KBM-7 (cell line): ENCODE data around the gene GPC5.
"Not testable (repeated sequence)": the region's sequence is repeated elsewhere in the genome, so short reads cannot be mapped to it uniquely, and the experiment has no call there.

Source experiments
- DNase-seq: peaks from one replicate; pipeline ENCODE4 v3.0.0-alpha.2; 2015
- in situ Hi-C: fragments of 300-500 bp; cut with MboI; formaldehyde crosslinking; loops from 2 replicates; pipeline ENCODE4 v1.14.3; 2020; ENCODE audit warnings: low sequenced_read_pairs, low pct_unique_long_range_greater_than_20kb, mixed read lengths

The GPC5 gene

DNA sequence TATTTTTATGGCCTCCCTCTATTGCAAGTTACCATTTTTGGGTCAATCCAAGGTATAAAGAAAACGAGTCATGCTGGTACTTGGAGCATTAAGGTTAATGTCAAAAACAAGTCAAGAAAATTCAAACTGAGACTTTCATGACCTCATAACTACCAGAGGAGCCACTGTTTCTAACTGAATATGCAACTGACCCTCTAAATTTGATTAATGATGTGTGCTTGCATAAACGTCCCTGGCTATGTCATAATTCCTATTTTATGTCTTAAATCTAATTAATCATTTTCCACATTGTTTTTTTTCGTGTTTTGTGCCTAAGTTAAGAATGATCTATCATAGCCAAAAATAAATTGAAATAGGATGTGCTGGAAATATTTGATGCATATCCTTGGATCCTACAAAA lies 1431.5 kb downstream of the GPC5 start:
- in situ Hi-C loops: no loop called here
- no peak for DNase-seq

DNA sequence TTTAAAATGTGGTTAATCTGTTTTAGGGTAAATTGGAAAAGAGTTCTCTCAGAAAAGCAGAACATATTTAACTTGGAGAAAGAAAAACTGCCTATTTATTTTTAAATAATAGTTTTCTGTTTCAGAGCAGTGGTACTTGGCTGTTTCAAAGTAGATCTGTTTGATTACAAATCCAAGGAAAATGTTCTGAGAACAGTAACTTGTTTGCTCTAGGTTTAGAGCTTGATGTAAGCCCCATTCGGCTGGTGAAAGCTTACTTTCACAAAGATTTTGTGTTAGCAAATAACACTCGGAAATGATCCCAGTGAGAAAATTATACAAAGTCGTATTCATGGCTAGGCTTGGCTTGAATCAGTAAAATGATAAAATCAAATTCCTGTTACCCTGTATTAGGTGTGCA lies 1432.4 kb downstream of the GPC5 start:
- in situ Hi-C loops: no loop called here
- DNase-seq: no peak

DNA sequence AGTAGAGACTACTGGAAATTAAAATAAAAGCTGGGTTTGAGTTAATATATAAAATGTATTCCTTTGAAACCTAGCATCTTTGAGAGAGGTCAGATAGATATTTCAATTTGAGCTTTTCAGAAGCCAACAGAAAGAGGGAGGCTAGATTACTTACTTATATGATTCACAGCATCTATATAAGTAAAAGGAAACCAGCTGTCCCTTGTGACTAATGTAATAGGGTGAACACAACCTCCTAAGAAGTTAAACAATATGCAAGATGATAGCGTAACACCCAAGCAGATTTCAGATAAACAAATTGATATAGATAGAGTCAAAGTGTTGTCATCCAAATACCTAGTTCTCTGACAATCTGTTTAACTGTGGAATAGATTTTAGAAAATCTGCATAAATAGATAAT lies 1434.7 kb downstream of the GPC5 start:
- in situ Hi-C loops: no loop called here
- DNase-seq: no peak

DNA sequence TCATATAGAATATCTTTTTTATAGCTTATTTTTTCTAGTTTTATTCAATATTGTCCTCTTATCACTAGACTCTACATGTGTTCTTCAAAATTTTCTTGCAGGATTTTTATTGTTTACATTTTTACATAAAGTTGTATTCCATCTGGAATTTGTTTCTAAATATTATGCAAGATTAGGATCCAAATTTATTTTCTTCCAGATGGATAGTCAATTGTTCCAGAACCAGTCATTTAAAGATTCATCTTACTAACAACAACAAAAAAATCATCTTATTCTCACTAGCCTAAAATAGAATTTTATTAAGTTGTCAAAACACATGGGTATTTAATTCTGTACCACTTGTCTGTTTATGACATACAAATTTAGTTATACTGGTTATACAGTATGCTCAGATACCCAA lies 1437.8 kb downstream of the GPC5 start:
- no peak for DNase-seq
- in situ Hi-C loops: no loop called here

DNA sequence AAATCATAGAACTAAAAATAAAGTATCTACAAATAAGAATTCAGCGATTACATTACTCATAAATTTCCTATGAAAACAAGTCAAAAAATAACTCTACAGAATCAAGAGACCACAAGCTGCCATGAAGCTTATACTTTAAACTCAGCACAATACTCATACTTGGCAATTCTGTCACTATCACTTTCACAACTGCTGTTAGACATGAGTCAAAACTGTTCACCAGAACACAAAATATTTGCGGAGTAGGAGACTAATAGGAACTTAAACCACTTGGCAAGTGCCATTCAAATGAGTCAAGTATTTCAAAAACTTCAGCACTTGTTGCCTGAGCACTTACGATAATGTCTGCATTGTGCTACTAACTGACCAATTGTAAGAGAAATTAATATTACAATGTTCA lies 1440.4 kb downstream of the GPC5 start:
- DNase-seq: no peak
- in situ Hi-C loops: no loop called here

DNA sequence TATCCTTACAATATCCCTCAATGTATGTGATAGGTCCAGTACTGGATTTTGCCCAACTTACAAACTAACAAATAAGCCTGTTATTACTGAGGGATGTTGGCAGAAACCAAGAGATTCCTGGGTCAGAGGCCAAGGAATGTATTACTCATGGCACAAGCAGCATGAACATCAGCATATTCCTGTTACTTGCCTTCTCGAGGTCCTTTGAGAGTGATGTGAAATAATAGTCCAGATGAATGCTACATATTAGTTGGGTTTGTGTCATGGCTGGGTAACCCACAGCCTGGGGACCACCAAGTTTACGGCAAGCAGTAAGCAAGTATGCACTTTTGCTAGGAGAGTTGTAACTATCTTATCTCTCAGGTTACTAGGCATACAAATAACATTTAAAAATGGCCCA lies 1443.7 kb downstream of the GPC5 start:
- no peak for DNase-seq
- in situ Hi-C loops: no loop called here

DNA sequence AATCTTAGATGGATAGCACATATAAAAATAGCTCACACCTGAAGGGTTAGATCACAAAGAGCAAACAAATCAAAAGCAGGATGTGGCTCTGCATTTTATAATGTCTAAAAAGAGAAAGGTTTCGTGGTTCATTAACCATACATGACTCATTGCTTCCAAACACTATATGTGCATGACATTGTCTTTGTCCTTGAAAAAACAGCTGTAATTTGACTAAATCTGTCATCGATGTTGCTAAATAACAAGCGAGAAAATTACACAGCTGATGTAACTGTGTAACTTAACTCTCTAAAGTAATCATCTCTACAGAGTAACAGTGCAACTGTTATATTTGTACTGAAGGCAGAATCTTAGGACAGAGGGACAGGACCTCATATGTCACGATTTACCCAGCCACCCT lies 1445.1 kb downstream of the GPC5 start:
- in situ Hi-C loops: no loop called here
- peak; percentile 11 for DNase-seq

DNA sequence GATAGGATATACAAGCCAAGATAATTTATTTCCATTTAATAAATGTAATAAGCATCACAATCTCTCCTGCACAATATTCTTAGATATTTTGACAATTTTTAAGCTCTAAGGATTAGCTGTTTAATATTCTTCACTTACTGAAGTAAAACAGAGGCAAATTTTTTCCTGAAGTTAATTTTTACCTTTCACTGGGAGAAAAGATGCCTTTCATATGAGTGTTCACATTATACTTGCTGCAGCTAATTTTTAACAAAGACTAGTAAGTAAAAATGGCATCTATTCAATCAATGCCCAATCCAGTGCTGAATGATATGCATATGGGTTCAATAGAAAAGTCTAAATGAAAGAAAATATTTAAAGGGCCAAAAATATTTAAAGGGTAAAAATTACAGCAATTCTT lies 1451.0 kb downstream of the GPC5 start:
- DNase-seq: no peak
- in situ Hi-C loops: no loop called here

DNA sequence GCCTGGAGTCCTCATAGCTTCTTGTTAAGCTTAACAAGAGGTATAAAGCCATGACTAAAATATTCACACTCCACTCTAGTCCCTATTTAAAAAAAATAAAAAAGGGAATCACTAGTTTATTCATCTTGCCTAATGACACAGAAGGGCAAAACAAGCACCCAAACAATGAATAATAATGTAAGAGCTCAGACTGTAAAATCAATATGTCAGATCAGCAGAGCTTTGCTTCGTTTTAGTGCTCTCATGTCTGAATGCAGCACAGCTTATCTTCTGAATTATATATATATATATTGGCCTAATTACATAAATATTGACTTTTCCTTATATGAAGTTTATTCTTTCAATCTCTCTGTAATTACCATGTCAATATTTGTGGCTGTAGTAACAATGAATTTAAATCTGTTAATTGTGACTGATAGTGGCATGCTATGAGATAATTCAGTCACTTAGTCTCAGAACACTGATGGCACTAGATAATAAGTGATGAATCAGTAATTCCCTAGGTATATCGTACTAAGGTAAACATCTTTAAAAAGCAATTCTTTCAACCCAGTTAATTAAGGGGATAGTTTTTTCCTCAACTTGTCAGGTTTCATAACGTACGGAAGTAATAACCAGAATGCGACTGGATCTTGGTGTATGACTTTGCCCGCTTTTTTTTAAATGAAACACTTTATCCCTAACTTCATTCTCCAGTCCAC lies 1466.3 kb downstream of the GPC5 start:
- DNase-seq: no peak

DNA sequence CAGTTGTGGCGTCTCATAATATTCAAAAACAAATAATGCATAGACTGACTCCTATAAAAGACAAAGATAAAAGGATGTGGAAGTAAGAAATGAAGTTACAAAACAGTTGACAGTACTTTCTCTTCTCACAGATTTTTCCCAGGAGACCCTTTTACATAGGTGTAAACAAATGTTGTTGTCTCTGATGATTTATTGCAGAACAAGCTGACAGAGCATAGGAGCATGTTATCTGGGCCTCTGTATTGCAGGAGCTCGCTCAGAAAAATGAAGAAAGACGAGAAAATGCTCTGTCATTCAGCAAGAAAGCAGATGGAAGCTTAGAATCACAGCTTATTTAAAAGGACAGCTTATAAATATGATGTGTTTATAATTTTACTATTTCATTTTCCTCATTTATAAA lies 1474.6 kb downstream of the GPC5 start:
- DNase-seq: no peak
- in situ Hi-C loops: no loop called here

More for the DNA sequence above, 1466.3 kb downstream of the GPC5 start:
- in situ Hi-C loops: no loop called here

DNA sequence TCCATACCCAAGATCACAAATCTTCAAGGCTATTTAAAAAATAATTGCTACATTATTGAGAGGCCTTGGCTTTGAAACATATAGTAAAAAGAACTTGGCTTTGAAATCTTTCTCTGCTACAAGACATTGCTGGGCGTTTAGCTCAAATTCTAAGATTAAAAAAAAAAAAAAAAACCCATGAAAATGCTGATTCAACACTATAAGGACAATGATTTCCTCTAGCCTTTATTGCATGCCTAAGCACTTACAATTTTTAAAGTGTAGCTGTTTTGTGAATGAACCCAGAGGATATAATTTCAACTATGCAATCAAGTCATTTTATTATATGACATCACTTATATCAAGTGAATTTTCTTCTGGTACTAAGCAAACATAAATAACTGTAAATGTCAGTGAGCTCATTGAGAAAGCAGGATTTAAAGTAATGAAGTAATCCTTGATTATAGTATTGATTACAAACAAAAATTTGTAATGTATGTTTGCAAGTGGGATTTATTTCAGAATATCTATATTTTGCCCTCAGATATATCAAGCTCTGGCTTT lies 1488.2 kb downstream of the GPC5 start:
- in situ Hi-C loops: no loop called here
- no peak for DNase-seq

DNA sequence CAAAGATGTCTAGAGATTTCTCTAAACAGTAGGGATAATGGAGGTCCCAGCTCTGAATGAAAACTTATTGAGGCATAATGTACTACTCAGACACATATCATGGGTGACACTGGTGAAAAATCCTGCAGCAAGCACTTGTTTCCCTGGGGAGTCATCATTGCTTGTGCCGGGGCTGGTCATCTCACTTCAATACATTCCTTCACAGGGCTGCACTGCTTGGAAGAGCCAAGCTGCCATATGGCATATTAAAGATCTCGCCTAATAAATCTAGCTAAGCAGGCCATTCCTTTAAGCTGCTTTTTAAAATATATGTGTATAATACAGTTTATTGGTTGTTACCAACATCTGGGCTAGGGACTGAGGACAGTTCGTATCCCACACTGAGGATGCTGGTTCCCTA lies 1496.0 kb downstream of the GPC5 start:
- in situ Hi-C loops: no loop called here
- DNase-seq: no peak

DNA sequence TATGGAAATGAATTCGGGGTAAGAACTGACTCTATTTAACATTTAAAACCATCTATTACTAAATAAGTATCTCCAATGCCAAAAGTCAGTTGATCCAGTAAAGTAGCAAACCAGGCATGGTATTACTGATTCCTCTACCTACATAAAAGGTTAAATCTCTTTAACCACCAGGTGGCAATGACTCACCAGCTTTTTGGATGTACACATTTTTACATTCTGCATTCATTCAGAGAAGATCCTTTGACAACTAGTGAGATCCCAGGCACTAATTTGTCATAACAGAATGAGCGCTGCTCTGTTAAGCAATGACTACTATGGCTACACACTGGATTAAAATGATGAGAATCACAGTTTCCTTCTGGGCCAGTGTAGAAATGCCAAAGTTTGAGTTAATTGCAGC lies 1498.4 kb downstream of the GPC5 start:
- in situ Hi-C loops: no loop called here
- DNase-seq: peak; percentile 36

DNA sequence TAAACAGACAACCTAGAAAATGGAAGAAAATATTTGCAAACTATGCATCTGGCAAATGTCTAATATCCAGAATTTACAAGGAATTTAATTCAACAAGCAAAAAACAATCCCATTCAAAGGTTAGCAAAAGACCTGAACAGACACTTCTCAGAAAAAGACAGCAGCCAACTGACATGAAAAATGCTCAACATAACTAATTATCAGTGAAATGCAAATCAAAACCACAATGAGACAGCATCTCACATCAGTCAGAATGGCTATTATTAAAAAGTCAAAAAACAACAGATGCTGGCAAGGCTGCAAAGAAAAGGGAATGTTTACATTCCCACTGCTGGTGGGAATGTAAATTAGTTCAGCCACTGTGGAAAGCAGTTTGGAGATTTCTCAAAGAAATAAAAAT lies 1500.5 kb downstream of the GPC5 start:
- in situ Hi-C loops: not testable (repeated sequence)

DNA sequence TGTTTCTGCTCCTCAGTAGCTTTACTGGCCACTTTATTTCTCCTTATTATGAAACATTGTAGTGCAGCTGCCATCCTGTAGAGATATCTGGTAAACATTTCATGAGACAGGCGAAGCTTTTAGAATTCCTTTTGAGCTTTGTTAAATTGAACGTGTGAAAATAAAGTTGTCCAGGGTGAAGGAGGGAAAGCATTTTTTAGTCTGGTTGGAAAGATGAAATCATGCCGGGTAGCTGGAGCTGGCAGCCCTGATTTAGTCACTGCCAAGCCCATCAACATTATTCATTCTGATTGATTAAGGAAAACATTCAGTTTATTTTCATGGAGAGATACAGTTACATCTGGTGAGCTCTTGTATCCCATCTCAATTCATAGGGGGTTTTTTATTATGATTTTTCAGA lies 1502.0 kb downstream of the GPC5 start:
- DNase-seq: no peak
- in situ Hi-C loops: no loop called here

More for the DNA sequence above, 1500.5 kb downstream of the GPC5 start:
- DNase-seq: not testable (repeated sequence)

DNA sequence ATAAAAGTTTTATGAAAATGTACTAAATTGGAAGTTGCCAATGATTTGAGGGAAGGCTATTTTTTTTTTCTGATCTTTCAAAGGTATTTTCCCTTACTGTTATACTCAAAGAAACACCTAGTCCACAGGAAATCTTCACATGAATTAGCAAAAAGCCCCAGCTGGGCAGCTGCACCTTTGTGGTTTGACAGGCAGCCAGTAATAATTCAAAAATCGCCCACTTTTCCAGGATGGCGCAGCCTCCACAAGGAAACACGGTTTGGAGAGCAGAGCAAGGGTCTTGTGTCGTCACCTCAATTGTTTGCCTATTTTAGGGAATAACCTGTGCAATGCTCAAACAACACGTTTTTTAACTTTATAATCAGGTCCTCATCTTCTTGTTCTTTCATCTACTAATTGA lies 1503.3 kb downstream of the GPC5 start:
- in situ Hi-C loops: no loop called here
- DNase-seq: no peak

DNA sequence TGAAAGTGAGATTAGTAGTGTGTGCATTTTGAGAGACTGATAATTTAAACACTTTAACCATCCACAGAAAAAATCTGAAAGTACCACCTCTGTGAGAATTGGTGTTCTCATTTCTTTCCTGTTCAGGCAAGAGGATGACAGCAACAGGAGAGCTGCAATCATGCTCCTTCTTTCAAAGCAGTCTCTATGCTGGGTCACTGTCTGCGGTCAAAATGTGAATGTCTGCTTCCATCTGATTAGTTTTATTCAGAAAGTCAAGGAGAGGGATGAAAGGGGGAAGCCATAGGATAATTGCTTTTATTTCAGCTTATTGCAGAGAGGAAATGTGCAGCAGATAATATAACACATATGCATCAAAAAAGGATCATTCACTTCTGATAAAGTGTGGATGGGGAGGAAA lies 1514.2 kb downstream of the GPC5 start:
- no peak for DNase-seq
- in situ Hi-C loops: no loop called here

DNA sequence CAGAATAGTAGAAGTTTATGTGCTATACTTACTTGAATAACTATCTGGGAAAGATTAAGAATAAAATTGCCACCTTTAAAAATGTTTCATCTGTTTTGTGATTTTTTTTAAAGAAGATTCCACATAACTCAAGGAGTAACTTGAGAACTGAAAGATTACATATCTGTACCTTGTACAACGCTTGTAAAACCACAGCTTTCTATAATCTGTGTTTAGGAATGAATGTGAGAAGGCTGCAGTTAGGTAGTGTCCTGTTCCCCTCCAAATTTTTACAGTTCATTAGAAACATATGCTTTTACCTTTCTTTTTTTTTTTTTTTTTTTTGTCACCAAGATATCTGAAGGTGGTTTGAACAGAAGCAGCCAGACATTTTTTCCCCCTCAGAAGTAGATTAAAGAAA lies 1515.4 kb downstream of the GPC5 start:
- in situ Hi-C loops: no loop called here
- no peak for DNase-seq
